Measurements from ENCODE around the gene DHPS. TPM values are rescaled to one million over a fixed set of nuclear protein-coding genes. Genes with fewer than 3 reads are reported as not detected.

DHPS gene
- total and polyA plus RNA-seq, 2 of the 13 experiments (the other 11 are each of a cell fraction or from before 2014, with no cell fraction given), result 43.3 to 84.3 TPM

DNA sequence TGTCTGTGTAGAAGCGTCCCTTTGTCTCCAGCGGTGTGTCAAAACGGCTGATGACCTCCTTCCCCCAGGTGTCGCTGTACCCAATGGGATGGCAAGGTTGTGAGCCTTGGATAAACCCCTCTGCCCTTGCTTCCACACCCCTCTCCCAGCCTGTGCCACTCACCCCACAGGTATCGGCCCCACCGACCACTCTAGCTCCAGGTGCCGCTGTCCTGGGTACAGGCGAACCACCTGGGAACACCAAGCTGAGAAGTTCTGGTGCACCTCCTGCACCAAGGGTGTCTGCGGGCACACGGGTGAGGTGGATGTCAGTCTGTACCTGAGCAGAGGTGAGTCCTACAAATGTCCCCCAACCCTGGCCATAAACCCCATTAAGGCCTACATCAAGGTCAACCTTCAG, 31.7 kb downstream of the DHPS start:
- Histone ChIP-seq H3K9me3 (ENCODE audit: low read length) (no peaks in the 10 kb centered on the region), H3K27me3 (ENCODE audit: control insufficient read depth in 1 of 2, insufficient read depth in 2 of 2, low read length in 2 of 2) (no peaks in the 10 kb centered on the region), H3K79me2 (ENCODE audit: insufficient read depth, low read length) (no peaks in the 10 kb centered on the region), H2AFZ (ENCODE audit: low read length) (no peak overlapping the region), H3K4me1 (ENCODE audit: insufficient read depth, low read length) (no peaks in the 10 kb centered on the region), H3K9ac (ENCODE audit: insufficient read depth, low read depth, low read length) (no peak overlapping the region), H3K27ac (ENCODE audit: extremely low read length, insufficient read depth, low read length) (no peak overlapping the region), H3K36me3 (replicated peaks in 1 of 2; ENCODE audit: control insufficient read depth in 1 of 2, insufficient read depth in 2 of 2, low read length in 2 of 2) (no peaks in the 10 kb centered on the region), H3K4me3 (replicated peaks in 1 of 3; ENCODE audit: insufficient read depth in 1 of 3, low read depth in 2 of 3, low read length in 3 of 3) (no peak overlapping the region), H3K4me2 (ENCODE audit: low read depth, low read length) (no peak overlapping the region), H4K20me1 (ENCODE audit: insufficient read depth, low read length) (no peaks in the 10 kb centered on the region)
- DNase-seq (ENCODE audit: low spot score) (no peak), ATAC-seq (no peak), FAIRE-seq (no peak)
- no TSS peak for BruUV-seq (replicated peaks)
- intact Hi-C loops (cut with micrococcal nuclease; ENCODE audit: unreplicated experiment), result no loop called here
- ChIA-PET CTCF (ENCODE audit: low intra/inter-chr PET ratio, low total read pairs) (no interaction called here), POLR2A (interaction anchor here (0.7 kb wide), 1 partner anchor 241 kb away, joined by 3 read pairs; no protein-coding TSS in a partner anchor)
- in situ Hi-C loops (cut with HindIII; ENCODE audit: extremely low pct_ligation_motif_present, low pct_unique_long_range_greater_than_20kb), result no loop called here
- WGBS (ENCODE audit: low lambda C conversion rate), result 97% methylated on average over 10 of the region's 10 CpGs
- TF ChIP-seq NFE2L2 (IDR thresholded peaks at IDR 0.05; ENCODE audit: low read length), result no peak
- no peak for TF ChIP-seq ZBTB42 (CRISPR knock-in tag; IDR thresholded peaks at IDR 0.05)
- no peak for TF ChIP-seq ZNF720 (CRISPR knock-in tag; IDR thresholded peaks at IDR 0.05)
- TF ChIP-seq, protein P1, sequence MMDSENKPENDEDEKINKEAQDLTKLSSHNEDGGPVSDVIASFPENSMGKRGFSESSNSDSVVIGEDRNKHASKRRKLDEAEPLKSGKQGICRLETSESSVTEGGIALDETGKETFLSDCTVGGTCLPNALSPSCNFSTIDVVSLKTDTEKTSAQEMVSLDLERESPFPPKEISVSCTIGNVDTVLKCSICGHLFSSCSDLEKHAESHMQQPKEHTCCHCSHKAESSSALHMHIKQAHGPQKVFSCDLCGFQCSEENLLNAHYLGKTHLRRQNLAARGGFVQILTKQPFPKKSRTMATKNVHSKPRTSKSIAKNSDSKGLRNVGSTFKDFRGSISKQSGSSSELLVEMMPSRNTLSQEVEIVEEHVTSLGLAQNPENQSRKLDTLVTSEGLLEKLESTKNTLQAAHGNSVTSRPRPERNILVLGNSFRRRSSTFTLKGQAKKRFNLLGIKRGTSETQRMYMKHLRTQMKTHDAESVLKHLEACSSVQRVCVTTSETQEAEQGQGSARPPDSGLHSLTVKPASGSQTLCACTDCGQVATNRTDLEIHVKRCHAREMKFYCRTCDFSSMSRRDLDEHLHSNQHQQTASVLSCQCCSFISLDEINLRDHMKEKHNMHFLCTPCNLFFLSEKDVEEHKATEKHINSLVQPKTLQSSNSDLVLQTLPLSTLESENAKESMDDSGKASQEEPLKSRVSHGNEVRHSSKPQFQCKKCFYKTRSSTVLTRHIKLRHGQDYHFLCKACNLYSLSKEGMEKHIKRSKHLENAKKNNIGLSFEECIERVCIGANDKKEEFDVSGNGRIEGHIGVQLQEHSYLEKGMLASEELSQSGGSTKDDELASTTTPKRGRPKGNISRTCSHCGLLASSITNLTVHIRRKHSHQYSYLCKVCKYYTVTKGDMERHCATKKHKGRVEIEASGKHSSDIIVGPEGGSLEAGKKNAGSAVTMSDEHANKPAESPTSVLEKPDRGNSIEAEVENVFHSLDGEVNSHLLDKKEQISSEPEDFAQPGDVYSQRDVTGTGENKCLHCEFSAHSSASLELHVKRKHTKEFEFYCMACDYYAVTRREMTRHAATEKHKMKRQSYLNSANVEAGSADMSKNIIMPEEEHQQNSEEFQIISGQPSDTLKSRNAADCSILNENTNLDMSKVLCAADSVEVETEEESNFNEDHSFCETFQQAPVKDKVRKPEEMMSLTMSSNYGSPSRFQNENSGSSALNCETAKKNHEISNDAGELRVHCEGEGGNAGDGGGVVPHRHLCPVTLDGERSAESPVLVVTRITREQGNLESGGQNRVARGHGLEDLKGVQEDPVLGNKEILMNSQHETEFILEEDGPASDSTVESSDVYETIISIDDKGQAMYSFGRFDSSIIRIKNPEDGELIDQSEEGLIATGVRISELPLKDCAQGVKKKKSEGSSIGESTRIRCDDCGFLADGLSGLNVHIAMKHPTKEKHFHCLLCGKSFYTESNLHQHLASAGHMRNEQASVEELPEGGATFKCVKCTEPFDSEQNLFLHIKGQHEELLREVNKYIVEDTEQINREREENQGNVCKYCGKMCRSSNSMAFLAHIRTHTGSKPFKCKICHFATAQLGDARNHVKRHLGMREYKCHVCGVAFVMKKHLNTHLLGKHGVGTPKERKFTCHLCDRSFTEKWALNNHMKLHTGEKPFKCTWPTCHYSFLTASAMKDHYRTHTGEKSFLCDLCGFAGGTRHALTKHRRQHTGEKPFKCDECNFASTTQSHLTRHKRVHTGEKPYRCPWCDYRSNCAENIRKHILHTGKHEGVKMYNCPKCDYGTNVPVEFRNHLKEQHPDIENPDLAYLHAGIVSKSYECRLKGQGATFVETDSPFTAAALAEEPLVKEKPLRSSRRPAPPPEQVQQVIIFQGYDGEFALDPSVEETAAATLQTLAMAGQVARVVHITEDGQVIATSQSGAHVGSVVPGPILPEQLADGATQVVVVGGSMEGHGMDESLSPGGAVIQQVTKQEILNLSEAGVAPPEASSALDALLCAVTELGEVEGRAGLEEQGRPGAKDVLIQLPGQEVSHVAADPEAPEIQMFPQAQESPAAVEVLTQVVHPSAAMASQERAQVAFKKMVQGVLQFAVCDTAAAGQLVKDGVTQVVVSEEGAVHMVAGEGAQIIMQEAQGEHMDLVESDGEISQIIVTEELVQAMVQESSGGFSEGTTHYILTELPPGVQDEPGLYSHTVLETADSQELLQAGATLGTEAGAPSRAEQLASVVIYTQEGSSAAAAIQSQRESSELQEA (CRISPR knock-in tag; IDR thresholded peaks at IDR 0.05; ENCODE audit: not compliant biosample characterization), result no peak
- TF ChIP-seq, protein P2, sequence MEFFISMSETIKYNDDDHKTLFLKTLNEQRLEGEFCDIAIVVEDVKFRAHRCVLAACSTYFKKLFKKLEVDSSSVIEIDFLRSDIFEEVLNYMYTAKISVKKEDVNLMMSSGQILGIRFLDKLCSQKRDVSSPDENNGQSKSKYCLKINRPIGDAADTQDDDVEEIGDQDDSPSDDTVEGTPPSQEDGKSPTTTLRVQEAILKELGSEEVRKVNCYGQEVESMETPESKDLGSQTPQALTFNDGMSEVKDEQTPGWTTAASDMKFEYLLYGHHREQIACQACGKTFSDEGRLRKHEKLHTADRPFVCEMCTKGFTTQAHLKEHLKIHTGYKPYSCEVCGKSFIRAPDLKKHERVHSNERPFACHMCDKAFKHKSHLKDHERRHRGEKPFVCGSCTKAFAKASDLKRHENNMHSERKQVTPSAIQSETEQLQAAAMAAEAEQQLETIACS (CRISPR knock-in tag; IDR thresholded peaks at IDR 0.05), result no peak
- no peak for TF ChIP-seq ZNF33A (CRISPR knock-in tag; IDR thresholded peaks at IDR 0.05; ENCODE audit: borderline replicate concordance)
- no peak for TF ChIP-seq TOPORS (CRISPR knock-in tag; IDR thresholded peaks at IDR 0.05)
- no peak for TF ChIP-seq ZNF20 (CRISPR knock-in tag; IDR thresholded peaks at IDR 0.05)
- TF ChIP-seq, protein P3, sequence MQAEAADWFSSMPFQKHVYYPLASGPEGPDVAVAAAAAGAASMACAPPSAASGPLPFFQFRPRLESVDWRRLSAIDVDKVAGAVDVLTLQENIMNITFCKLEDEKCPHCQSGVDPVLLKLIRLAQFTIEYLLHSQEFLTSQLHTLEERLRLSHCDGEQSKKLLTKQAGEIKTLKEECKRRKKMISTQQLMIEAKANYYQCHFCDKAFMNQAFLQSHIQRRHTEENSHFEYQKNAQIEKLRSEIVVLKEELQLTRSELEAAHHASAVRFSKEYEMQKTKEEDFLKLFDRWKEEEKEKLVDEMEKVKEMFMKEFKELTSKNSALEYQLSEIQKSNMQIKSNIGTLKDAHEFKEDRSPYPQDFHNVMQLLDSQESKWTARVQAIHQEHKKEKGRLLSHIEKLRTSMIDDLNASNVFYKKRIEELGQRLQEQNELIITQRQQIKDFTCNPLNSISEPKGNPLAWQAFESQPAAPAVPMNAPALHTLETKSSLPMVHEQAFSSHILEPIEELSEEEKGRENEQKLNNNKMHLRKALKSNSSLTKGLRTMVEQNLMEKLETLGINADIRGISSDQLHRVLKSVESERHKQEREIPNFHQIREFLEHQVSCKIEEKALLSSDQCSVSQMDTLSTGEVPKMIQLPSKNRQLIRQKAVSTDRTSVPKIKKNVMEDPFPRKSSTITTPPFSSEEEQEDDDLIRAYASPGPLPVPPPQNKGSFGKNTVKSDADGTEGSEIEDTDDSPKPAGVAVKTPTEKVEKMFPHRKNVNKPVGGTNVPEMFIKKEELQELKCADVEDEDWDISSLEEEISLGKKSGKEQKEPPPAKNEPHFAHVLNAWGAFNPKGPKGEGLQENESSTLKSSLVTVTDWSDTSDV (CRISPR knock-in tag; IDR thresholded peaks at IDR 0.05), result no peak
- no peak for TF ChIP-seq ZNF468 (CRISPR knock-in tag; IDR thresholded peaks at IDR 0.05)
- no peak for TF ChIP-seq CBX2 (IDR thresholded peaks at IDR 0.05; ENCODE audit: low read depth, low read length)
- no peak for TF ChIP-seq CBX2 (CRISPR knock-in tag; IDR thresholded peaks at IDR 0.05; ENCODE audit: low read depth)
